Panc1 (cell line): Measurements from ENCODE around the gene NCKAP5. TPM values are rescaled to one million over a fixed set of nuclear protein-coding genes. Genes with fewer than 3 reads are reported as not detected.

ENCODE experiments used
- ATAC-seq: fragments of 200-7000 bp; cut with Tn5 transposase; 2 replicates; pipeline ENCODE4 v1.9.1; 2020; ENCODE audit warnings: mild to moderate bottlenecking, moderate library complexity
- BruUV-seq: library from RNA; stranded (reverse); fragments of 400-500 nt; replicated peaks from 2 replicates; lab custom pipeline; 2021; lab: Mats Ljungman, UMichigan
- CTCF ChIA-PET: fragments of 300-600 bp; sonication (Branson Sonifier 250); formaldehyde crosslinking; loops from one replicate; lab custom pipeline; 2022; ENCODE audit warnings: antibody characterized with exemption; lab: Charles Lee
- POLR2A ChIA-PET: fragments of 300-600 bp; sonication (Branson Sonifier 250); formaldehyde crosslinking; loops from one replicate; lab custom pipeline; 2022; ENCODE audit warnings: antibody characterized with exemption; lab: Charles Lee
- DNase-seq: peaks from one replicate; pipeline ENCODE4 v3.0.0-alpha.2; 2010; ENCODE audit warnings: low read depth, low spot score
- H3K27ac ChIP-seq: 2 replicates; pipeline ENCODE4 v1.5.1; 2011; ENCODE audit warnings: mild to moderate bottlenecking, low read length, inconsistent platforms
- H3K27me3 ChIP-seq: fragments of 200-500 bp; sonication (Bioruptor generic); 2 replicates; pipeline ENCODE4 v1.6.0; 2014; ENCODE audit warnings: low read length, inconsistent platforms; ENCODE audit not compliant: control insufficient read depth, insufficient read depth
- H3K36me3 ChIP-seq: fragments of 200-500 bp; sonication (Bioruptor generic); 2 replicates; pipeline ENCODE4 v1.5.1; 2014; ENCODE audit warnings: inconsistent platforms, mild to moderate bottlenecking, low read length, moderate library complexity; ENCODE audit not compliant: control insufficient read depth, insufficient read depth
- H3K4me1 ChIP-seq: 2 replicates; pipeline ENCODE4 v1.5.1; 2011; ENCODE audit warnings: inconsistent platforms, mild to moderate bottlenecking, low read length, moderate library complexity; ENCODE audit not compliant: control insufficient read depth, insufficient read depth
- H3K4me3 ChIP-seq, 2 experiments: 2 replicates each; pipeline ENCODE4 v1.5.1; 2011 to 2012; ENCODE audit warnings: low read depth in 2 of 2, low read length in 2 of 2, mild to moderate bottlenecking in 2 of 2, inconsistent platforms in 1 of 2, moderate library complexity in 1 of 2
- H3K9me3 ChIP-seq: fragments of 200-500 bp; sonication (Bioruptor generic); 2 replicates; pipeline ENCODE4 v1.5.1; 2014; ENCODE audit warnings: low read depth, mild to moderate bottlenecking, inconsistent platforms, low read length, moderate library complexity; ENCODE audit not compliant: control insufficient read depth, insufficient read depth
- CTCF ChIP-seq: fragments of 450-650 bp; IDR thresholded peaks from 2 replicates; pipeline ENCODE4 v1.5.1; 2017; ENCODE audit warnings: mild to moderate bottlenecking
- POLR2AphosphoS5 ChIP-seq: IDR thresholded peaks from 2 replicates; pipeline ENCODE4 v1.6.1; 2012; ENCODE audit warnings: mild to moderate bottlenecking, low read depth, low read length, moderate library complexity
- SIN3A ChIP-seq: IDR thresholded peaks from 2 replicates; pipeline ENCODE4 v1.6.1; 2012; ENCODE audit warnings: low read depth, mild to moderate bottlenecking, low read length, moderate library complexity, borderline replicate concordance; ENCODE audit not compliant: insufficient read depth
- TCF7L2 ChIP-seq: IDR thresholded peaks from 2 replicates; pipeline ENCODE4 v1.6.1; 2011; ENCODE audit warnings: mild to moderate bottlenecking, low read depth, low read length, inconsistent platforms
- in situ Hi-C: cut with HindIII; loops from 2 replicates; pipeline ENCODE4 v1.10.0; 2016; ENCODE audit warnings: low sequenced_read_pairs, low pct_unique_long_range_greater_than_20kb
- intact Hi-C: fragments of 100-400 bp; cut with micrococcal nuclease; formaldehyde crosslinking; loops from one replicate; pipeline ENCODE4 v1.10.0; 2022; ENCODE audit not compliant: unreplicated experiment
- total RNA-seq: library from RNA; stranded (reverse); gene quantifications from one replicate; pipeline ENCODE4 v1.2.1, GENCODE V29; 2021; ENCODE audit not compliant: unreplicated experiment
- TF ChIP-seq, protein P1 (sequence below), 2 experiments: IDR thresholded peaks; 2 replicates each; pipeline ENCODE4 v1.6.1; 2011 to 2012; ENCODE audit warnings: low read depth in 2 of 2, control low read depth in 1 of 2, low read length in 1 of 2, mild to moderate bottlenecking in 1 of 2, moderate library complexity in 1 of 2; ENCODE audit not compliant: insufficient read depth in 1 of 2

Gene NCKAP5
- total RNA-seq, 1 experiment from 2014 or later = 0.10 TPM

GRCh38 chr2:133452583-133452982, 115.7 kb downstream of the NCKAP5 start:
- in situ Hi-C loops = no loop called here
- Histone ChIP-seq H3K27me3 (no peaks in the 10 kb centered on the region), H3K27ac (no peak overlapping the region), H3K36me3 (no peaks in the 10 kb centered on the region), H3K9me3 (no peaks in the 10 kb centered on the region), H3K4me1 (no peaks in the 10 kb centered on the region), H3K4me3 (no peak overlapping the region)
- TF ChIP-seq TCF7L2 = no peak
- ATAC-seq (no peak), DNase-seq (no peak)
- POLR2A ChIA-PET = no interaction called here
- no TSS peak for BruUV-seq
- intact Hi-C loops = no loop called here
- CTCF ChIA-PET = no interaction called here

DNA sequence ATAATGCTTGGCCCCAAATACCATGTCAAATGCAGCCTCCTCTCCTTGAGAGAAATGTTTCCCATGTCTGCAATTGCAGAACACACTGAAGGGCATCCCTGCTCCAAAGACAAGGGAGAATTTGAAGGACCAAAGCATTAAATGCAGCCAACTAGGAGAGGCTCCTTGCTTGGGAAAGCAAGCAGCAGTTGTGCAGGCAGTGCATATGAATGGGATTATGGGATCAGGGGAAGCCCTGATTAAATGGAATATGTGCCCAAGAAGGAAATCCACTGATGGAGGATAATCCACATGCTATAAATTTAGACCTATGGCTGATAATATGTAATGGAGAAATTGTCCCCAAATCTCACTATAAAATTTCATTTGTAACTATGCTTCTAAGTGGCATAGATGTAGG, 116.1 kb downstream of the NCKAP5 start:
- Histone ChIP-seq H3K4me1 (no peaks in the 10 kb centered on the region), H3K27me3 (no peaks in the 10 kb centered on the region), H3K27ac (no peak overlapping the region), H3K9me3 (no peaks in the 10 kb centered on the region), H3K36me3 (no peaks in the 10 kb centered on the region), H3K4me3 (no peak overlapping the region)
- TF ChIP-seq SIN3A (no peak), TCF7L2 (no peak), POLR2AphosphoS5 (no peak), CTCF (no peak)
- TF ChIP-seq, protein P1, sequence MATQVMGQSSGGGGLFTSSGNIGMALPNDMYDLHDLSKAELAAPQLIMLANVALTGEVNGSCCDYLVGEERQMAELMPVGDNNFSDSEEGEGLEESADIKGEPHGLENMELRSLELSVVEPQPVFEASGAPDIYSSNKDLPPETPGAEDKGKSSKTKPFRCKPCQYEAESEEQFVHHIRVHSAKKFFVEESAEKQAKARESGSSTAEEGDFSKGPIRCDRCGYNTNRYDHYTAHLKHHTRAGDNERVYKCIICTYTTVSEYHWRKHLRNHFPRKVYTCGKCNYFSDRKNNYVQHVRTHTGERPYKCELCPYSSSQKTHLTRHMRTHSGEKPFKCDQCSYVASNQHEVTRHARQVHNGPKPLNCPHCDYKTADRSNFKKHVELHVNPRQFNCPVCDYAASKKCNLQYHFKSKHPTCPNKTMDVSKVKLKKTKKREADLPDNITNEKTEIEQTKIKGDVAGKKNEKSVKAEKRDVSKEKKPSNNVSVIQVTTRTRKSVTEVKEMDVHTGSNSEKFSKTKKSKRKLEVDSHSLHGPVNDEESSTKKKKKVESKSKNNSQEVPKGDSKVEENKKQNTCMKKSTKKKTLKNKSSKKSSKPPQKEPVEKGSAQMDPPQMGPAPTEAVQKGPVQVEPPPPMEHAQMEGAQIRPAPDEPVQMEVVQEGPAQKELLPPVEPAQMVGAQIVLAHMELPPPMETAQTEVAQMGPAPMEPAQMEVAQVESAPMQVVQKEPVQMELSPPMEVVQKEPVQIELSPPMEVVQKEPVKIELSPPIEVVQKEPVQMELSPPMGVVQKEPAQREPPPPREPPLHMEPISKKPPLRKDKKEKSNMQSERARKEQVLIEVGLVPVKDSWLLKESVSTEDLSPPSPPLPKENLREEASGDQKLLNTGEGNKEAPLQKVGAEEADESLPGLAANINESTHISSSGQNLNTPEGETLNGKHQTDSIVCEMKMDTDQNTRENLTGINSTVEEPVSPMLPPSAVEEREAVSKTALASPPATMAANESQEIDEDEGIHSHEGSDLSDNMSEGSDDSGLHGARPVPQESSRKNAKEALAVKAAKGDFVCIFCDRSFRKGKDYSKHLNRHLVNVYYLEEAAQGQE (IDR thresholded peaks at IDR 0.05; ENCODE audit: insufficient read depth in 1 of 2, low read depth in 2 of 2, low read length in 1 of 2) = no peak
- DNase-seq = no peak
- intact Hi-C loops (no loop called here), in situ Hi-C loops (no loop called here)
- ChIA-PET CTCF (no interaction called here), POLR2A (no interaction called here)
- ATAC-seq = no peak
- BruUV-seq = no TSS peak

DNA sequence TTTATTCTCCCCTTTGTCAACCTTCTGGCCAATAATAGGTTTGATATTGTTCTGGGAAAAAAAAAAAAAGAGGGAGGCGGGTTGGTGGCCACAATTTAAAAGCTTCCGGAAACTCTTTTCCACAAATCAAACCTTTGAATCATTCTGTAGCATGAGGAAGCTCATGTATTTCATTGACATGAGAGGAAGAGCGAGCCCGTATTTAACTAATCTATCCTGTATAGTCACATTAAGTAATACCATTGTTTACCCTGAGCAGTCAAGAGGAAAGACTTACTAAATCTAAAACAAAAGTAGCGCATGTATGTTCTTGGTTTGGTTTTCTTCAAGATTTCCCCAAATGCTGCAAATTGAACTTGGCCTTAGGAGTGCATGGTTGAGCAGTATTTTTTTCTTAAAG, 120.1 kb downstream of the NCKAP5 start:
- POLR2A ChIA-PET = no interaction called here
- H3K9me3 ChIP-seq = no peaks in the 10 kb centered on the region
- BruUV-seq = no TSS peak
- intact Hi-C loops (no loop called here), in situ Hi-C loops (no loop called here)
- no peak overlapping the region for H3K4me3 ChIP-seq
- H3K36me3 ChIP-seq = no peaks in the 10 kb centered on the region
- H3K27ac ChIP-seq = no peak overlapping the region
- ATAC-seq (no peak), DNase-seq (no peak)
- no peaks in the 10 kb centered on the region for H3K27me3 ChIP-seq
- H3K4me1 ChIP-seq = no peaks in the 10 kb centered on the region
- TF ChIP-seq SIN3A (no peak), TCF7L2 (no peak), CTCF (no peak), POLR2AphosphoS5 (no peak)
- TF ChIP-seq, protein P1 (IDR thresholded peaks at IDR 0.05; ENCODE audit: insufficient read depth in 1 of 2, low read depth in 2 of 2, low read length in 1 of 2) = no peak
- CTCF ChIA-PET = no interaction called here
